Mesendoderm (in vitro differentiated cells): ENCODE results near the gene OR6V1.
A peak's percentile ranks its signal among the peaks of the same experiment; 100 is the strongest.

Experiments
- DNase-seq: peaks from one replicate; pipeline ENCODE4 v3.0.0; 2013
- H2AK5ac ChIP-seq: 2 replicates; pipeline ENCODE4 v1.6.1; 2013; ENCODE audit warnings: low read length, inconsistent platforms
- H2BK120ac ChIP-seq: 2 replicates; pipeline ENCODE4 v1.6.1; 2013; ENCODE audit warnings: low read depth, mild to moderate bottlenecking, low read length, moderate library complexity, mixed read lengths
- H2BK15ac ChIP-seq: replicated peaks from 2 replicates; pipeline ENCODE4 v1.6.1; 2013; ENCODE audit warnings: low read depth, mild to moderate bottlenecking, moderate library complexity
- H2BK5ac ChIP-seq: 2 replicates; pipeline ENCODE4 v1.6.1; 2013; ENCODE audit warnings: low read length, inconsistent platforms
- H3K18ac ChIP-seq: 2 replicates; pipeline ENCODE4 v1.6.1; 2013; ENCODE audit warnings: mild to moderate bottlenecking, low read length, mixed read lengths
- H3K23ac ChIP-seq: one replicate; pipeline ENCODE4 v1.6.1; 2013; ENCODE audit warnings: low read length
- H3K27ac ChIP-seq: 2 replicates; pipeline ENCODE4 v1.5.1; 2013; ENCODE audit warnings: low read depth, mild to moderate bottlenecking, inconsistent platforms, low read length, moderate library complexity
- H3K27me3 ChIP-seq: 2 replicates; pipeline ENCODE4 v1.6.1; 2013; ENCODE audit warnings: low read length, control low read depth, mild to moderate bottlenecking, inconsistent platforms; ENCODE audit not compliant: insufficient read depth, poor library complexity
- H3K36me3 ChIP-seq: 2 replicates; pipeline ENCODE4 v1.6.1; 2013; ENCODE audit warnings: low read length, inconsistent platforms; ENCODE audit not compliant: control insufficient read depth, insufficient read depth
- H3K4ac ChIP-seq: one replicate; pipeline ENCODE4 v1.6.1; 2013; ENCODE audit warnings: low read depth, mild to moderate bottlenecking, low read length, moderate library complexity
- H3K4me1 ChIP-seq: 2 replicates; pipeline ENCODE4 v1.6.1; 2013; ENCODE audit warnings: low read depth, low read length, inconsistent platforms; ENCODE audit not compliant: control insufficient read depth
- H3K4me2 ChIP-seq: 2 replicates; pipeline ENCODE4 v1.6.1; 2013; ENCODE audit warnings: low read length
- H3K4me3 ChIP-seq: 2 replicates; pipeline ENCODE4 v1.5.1; 2013; ENCODE audit warnings: mild to moderate bottlenecking, low read length
- H3K56ac ChIP-seq: one replicate; pipeline ENCODE4 v1.6.1; 2013; ENCODE audit warnings: low read length
- H3K79me1 ChIP-seq: 2 replicates; pipeline ENCODE4 v1.6.1; 2013; ENCODE audit warnings: low read length, inconsistent platforms
- H3K79me2 ChIP-seq: 2 replicates; pipeline ENCODE4 v1.6.1; 2013; ENCODE audit warnings: mild to moderate bottlenecking, low read length; ENCODE audit not compliant: control insufficient read depth, insufficient read depth
- H3K9ac ChIP-seq: 2 replicates; pipeline ENCODE4 v1.6.1; 2013; ENCODE audit warnings: low read length, inconsistent platforms
- H4K5ac ChIP-seq: one replicate; pipeline ENCODE4 v1.6.1; 2013; ENCODE audit warnings: low read length
- H4K8ac ChIP-seq: one replicate; pipeline ENCODE4 v1.6.1; 2013; ENCODE audit warnings: low read depth, mild to moderate bottlenecking, control low read depth, low read length, moderate library complexity
- WGBS: extraction: QIAGEN DNeasy Blood & Tissue Kit; methylation state at CpG from one replicate; pipeline ENCODE4 v1.1.7; 2013; ENCODE audit warnings: low lambda C conversion rate, missing lambda C conversion rate; ENCODE audit not compliant: insufficient coverage; ENCODE audit errors: extremely low coverage; 5-methylcytosine and 5-hydroxymethylcytosine counted together

The OR6V1 gene

DNA sequence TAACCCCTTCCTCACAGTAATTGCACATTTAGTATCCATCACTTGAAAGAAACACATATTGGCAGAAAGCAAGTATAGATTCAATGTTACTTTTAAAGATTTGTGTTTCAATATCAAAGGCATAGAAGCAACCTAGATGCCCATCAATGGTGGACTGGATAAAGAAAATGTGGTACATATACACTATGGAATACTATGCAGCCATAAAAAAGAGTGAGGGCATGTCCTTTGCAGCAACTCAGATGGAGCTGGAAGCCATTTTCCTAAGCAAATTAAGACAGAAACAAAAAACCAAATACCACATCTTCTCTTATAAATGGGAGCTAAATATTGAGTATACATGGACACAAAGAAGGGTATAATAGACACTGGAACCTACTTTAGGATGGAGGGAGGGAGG is 3.6 kb downstream of the OR6V1 start:
- no peak overlapping the region for H2BK120ac ChIP-seq
- no peaks in the 10 kb centered on the region for H3K4me1 ChIP-seq
- no peaks in the 10 kb centered on the region for H3K36me3 ChIP-seq
- no peak overlapping the region for H3K4me2 ChIP-seq
- no peak overlapping the region for H3K27ac ChIP-seq
- H2BK5ac ChIP-seq = no peak overlapping the region
- no peak overlapping the region for H2AK5ac ChIP-seq
- no peak overlapping the region for H4K5ac ChIP-seq
- no peaks in the 10 kb centered on the region for H3K27me3 ChIP-seq
- no peak for DNase-seq
- H3K4me3 ChIP-seq = no peak overlapping the region
- H3K56ac ChIP-seq = no peak overlapping the region
- H2BK15ac ChIP-seq = no peak overlapping the region
- H3K23ac ChIP-seq = no peak overlapping the region
- no peak overlapping the region for H3K9ac ChIP-seq
- H4K8ac ChIP-seq = no peak overlapping the region
- H3K4ac ChIP-seq = no peak overlapping the region
- H3K18ac ChIP-seq = no peak overlapping the region
- no peaks in the 10 kb centered on the region for H3K79me1 ChIP-seq
- no peaks in the 10 kb centered on the region for H3K79me2 ChIP-seq

- Histone ChIP-seq H3K23ac (no peak overlapping the region), H3K4ac (no peak overlapping the region), H2AK5ac (no peak overlapping the region), H4K5ac (no peak overlapping the region), H4K8ac (no peak overlapping the region), H3K4me2 (no peak overlapping the region), H3K27me3 (no peaks in the 10 kb centered on the region), H3K79me2 (no peaks in the 10 kb centered on the region), H3K4me3 (no peak overlapping the region), H2BK120ac (no peak overlapping the region), H3K9ac (no peak overlapping the region), H3K18ac (no peak overlapping the region), H3K27ac (no peak overlapping the region), H3K36me3 (no peaks in the 10 kb centered on the region), H2BK5ac (no peak overlapping the region), H3K56ac (no peak overlapping the region), H3K4me1 (no peaks in the 10 kb centered on the region), H2BK15ac (no peak overlapping the region), H3K79me1 (no peaks in the 10 kb centered on the region)
- WGBS = no CpG with 5 or more reads among the region's 3 CpGs
- no peak for DNase-seq
These were observed 11.6 kb downstream of the OR6V1 start for GRCh38 chr7:143063741-143064140.

DNA sequence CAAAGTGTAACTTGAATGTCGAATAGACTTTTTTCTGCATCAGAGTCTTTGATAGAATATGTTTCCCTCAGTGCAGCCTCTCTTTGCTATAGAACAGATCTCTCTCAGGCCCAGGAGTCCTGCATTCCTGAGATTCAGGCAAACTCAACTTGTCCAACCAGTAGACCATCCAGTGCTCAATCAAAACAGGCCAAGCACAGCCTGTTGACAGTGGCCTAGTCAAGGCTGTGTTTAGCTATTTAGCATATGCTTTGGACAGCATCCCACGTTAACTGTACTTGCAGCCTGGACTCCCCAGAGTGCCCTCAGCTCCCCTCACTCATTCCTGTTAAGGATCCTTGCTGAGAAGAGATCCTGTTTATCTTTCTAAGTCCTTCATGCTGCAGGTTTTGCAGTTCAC is 16.3 kb downstream of the OR6V1 start:
- Histone ChIP-seq H3K4me2 (no peak overlapping the region), H3K36me3 (no peaks in the 10 kb centered on the region), H3K18ac (no peak overlapping the region), H3K23ac (no peak overlapping the region), H3K79me1 (no peaks in the 10 kb centered on the region), H4K8ac (no peak overlapping the region), H3K27ac (no peak overlapping the region), H2AK5ac (no peak overlapping the region), H2BK120ac (no peak overlapping the region), H3K56ac (no peak overlapping the region), H3K4me1 (no peaks in the 10 kb centered on the region), H4K5ac (no peak overlapping the region), H3K79me2 (no peaks in the 10 kb centered on the region), H2BK15ac (no peak overlapping the region), H3K4ac (no peak overlapping the region), H2BK5ac (no peak overlapping the region), H3K9ac (no peak overlapping the region), H3K4me3 (no peak overlapping the region), H3K27me3 (no peaks in the 10 kb centered on the region)
- WGBS = no CpG with 5 or more reads among the region's 2 CpGs
- DNase-seq = peak; percentile 4

GRCh38 chr7:143069912-143070500 is 17.9 kb downstream of the OR6V1 start:
- no peak overlapping the region for H3K18ac ChIP-seq
- no peaks in the 10 kb centered on the region for H3K79me2 ChIP-seq
- H3K4me1 ChIP-seq = no peaks in the 10 kb centered on the region
- H3K36me3 ChIP-seq = no peaks in the 10 kb centered on the region
- DNase-seq = peak; percentile 54
- no peak overlapping the region for H4K8ac ChIP-seq
- no peak overlapping the region for H3K4ac ChIP-seq
- H3K4me2 ChIP-seq = no peak overlapping the region
- H3K23ac ChIP-seq = no peak overlapping the region
- no peaks in the 10 kb centered on the region for H3K27me3 ChIP-seq
- H2BK5ac ChIP-seq = no peak overlapping the region
- H4K5ac ChIP-seq = no peak overlapping the region
- H3K9ac ChIP-seq = no peak overlapping the region
- H2AK5ac ChIP-seq = no peak overlapping the region
- H3K56ac ChIP-seq = no peak overlapping the region
- H3K27ac ChIP-seq = no peak overlapping the region
- no peak overlapping the region for H2BK15ac ChIP-seq
- no peaks in the 10 kb centered on the region for H3K79me1 ChIP-seq
- WGBS = no CpG with 5 or more reads among the region's 6 CpGs
- no peak overlapping the region for H3K4me3 ChIP-seq
- H2BK120ac ChIP-seq = no peak overlapping the region

- H4K8ac ChIP-seq = no peak overlapping the region
- H3K79me1 ChIP-seq = no peaks in the 10 kb centered on the region
- H3K9ac ChIP-seq = no peak overlapping the region
- H2BK5ac ChIP-seq = no peak overlapping the region
- no peak overlapping the region for H3K27ac ChIP-seq
- no peak overlapping the region for H3K56ac ChIP-seq
- no peak for DNase-seq
- no peak overlapping the region for H2BK120ac ChIP-seq
- H2BK15ac ChIP-seq = no peak overlapping the region
- no peaks in the 10 kb centered on the region for H3K36me3 ChIP-seq
- WGBS = 100% methylated on average over 1 of the region's 3 CpGs
- H3K4ac ChIP-seq = no peak overlapping the region
- H2AK5ac ChIP-seq = no peak overlapping the region
- no peaks in the 10 kb centered on the region for H3K79me2 ChIP-seq
- no peak overlapping the region for H3K4me2 ChIP-seq
- H3K4me3 ChIP-seq = no peak overlapping the region
- H3K18ac ChIP-seq = no peak overlapping the region
- no peak overlapping the region for H3K23ac ChIP-seq
- H4K5ac ChIP-seq = no peak overlapping the region
- no peaks in the 10 kb centered on the region for H3K27me3 ChIP-seq
- H3K4me1 ChIP-seq = no peaks in the 10 kb centered on the region
These were observed 21.4 kb downstream of the OR6V1 start for GRCh38 chr7:143073556-143073955.

DNA sequence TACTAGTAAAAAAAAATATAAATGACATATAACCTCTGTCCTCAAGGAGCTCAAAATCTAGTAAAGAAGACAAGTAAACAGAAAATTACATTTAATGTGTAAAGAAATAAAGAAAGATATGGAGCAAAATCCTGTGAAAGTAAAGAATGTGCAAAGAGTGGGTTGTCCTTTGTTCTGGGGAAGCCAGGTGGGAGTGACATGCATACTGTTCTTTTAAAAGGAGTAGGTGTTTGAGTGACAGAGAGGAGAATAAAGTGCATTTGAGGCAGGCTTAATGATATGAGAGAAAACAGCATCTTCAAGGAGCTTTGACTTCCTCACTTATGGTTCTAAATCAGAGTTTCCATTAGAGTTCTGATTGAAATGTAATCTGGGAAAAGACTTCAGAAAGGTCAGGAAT is 22.0 kb downstream of the OR6V1 start:
- no peak overlapping the region for H3K18ac ChIP-seq
- H3K23ac ChIP-seq = no peak overlapping the region
- no peak overlapping the region for H3K27ac ChIP-seq
- no peaks in the 10 kb centered on the region for H3K27me3 ChIP-seq
- no peak overlapping the region for H2BK15ac ChIP-seq
- DNase-seq = no peak
- H2BK5ac ChIP-seq = no peak overlapping the region
- H3K79me1 ChIP-seq = no peaks in the 10 kb centered on the region
- no peaks in the 10 kb centered on the region for H3K4me1 ChIP-seq
- H3K4ac ChIP-seq = no peak overlapping the region
- H3K4me3 ChIP-seq = no peak overlapping the region
- no peak overlapping the region for H3K9ac ChIP-seq
- no peaks in the 10 kb centered on the region for H3K36me3 ChIP-seq
- H4K5ac ChIP-seq = no peak overlapping the region
- H4K8ac ChIP-seq = no peak overlapping the region
- no peak overlapping the region for H2BK120ac ChIP-seq
- H2AK5ac ChIP-seq = no peak overlapping the region
- H3K4me2 ChIP-seq = no peak overlapping the region
- H3K56ac ChIP-seq = no peak overlapping the region
- H3K79me2 ChIP-seq = no peaks in the 10 kb centered on the region
